K562 (cell line): ENCODE results near the gene TMEM267. TPM values are rescaled to one million over a fixed set of nuclear protein-coding genes. Genes with fewer than 3 reads are reported as not detected.

Experiments
- ATAC-seq: fragments of 200-7000 bp; cut with Tn5 transposase; 3 replicates; pipeline ENCODE4 v1.9.1; 2020; ENCODE audit warnings: moderate library complexity
- BruUV-seq: library from RNA; stranded (reverse); fragments of 400-500 nt; replicated peaks from 2 replicates; lab custom pipeline; 2021; lab: Mats Ljungman, UMichigan
- CTCF ChIA-PET: fragments of 300-600 bp; formaldehyde crosslinking; extraction: SDS; loops from one replicate; lab custom pipeline; 2021; ENCODE audit warnings: low intra/inter-chr PET ratio; lab: Yijun Ruan, JAX
- POLR2A ChIA-PET: fragments of 300-600, 350-650 bp; sonication (Branson Sonifier 250); formaldehyde crosslinking; extraction: SDS; loops from one replicate; lab custom pipeline; 2021; ENCODE audit warnings: antibody characterized with exemption, inconsistent platforms; lab: Yijun Ruan, JAX
- DNase-seq, 4 experiments: peaks; one replicate each; pipeline versions ENCODE4 v3.0.0 to v3.0.0-alpha.2; 2011 to 2018; ENCODE audit warnings: low spot score in 3 of 4, mixed read lengths in 3 of 4; ENCODE audit errors: extremely low read depth in 1 of 4
- FAIRE-seq: peaks from 2 replicates; lab custom pipeline; 2011; peaks lifted over from hg19 to GRCh38; lab: Jason Lieb, UNC
- H2AFZ ChIP-seq: 2 replicates; pipeline ENCODE4 v1.6.0; 2011; ENCODE audit warnings: low read depth, low read length, control low read depth, inconsistent platforms
- H3K27ac ChIP-seq: fragments of 200-600 bp; 3 replicates; pipeline ENCODE4 v1.8.0; 2011; ENCODE audit warnings: low read depth, mild to moderate bottlenecking, control low read depth, inconsistent platforms, low read length, moderate library complexity, mixed read lengths; ENCODE audit errors: extremely low read depth
- H3K27me3 ChIP-seq, 2 experiments: fragments of 300-600 bp in 1 of 2; 2 replicates in 1 of 2; 3 replicates in 1 of 2; pipeline versions ENCODE4 v1.6.0 to v1.8.0; 2011; ENCODE audit warnings: inconsistent platforms in 2 of 2, low read length in 2 of 2, mild to moderate bottlenecking in 1 of 2, mixed read lengths in 1 of 2, moderate library complexity in 1 of 2; ENCODE audit not compliant: control insufficient read depth in 2 of 2, insufficient read depth in 2 of 2
- H3K36me3 ChIP-seq: fragments of 300-600 bp; 3 replicates; pipeline ENCODE4 v1.8.0; 2011; ENCODE audit warnings: mild to moderate bottlenecking, low read length, inconsistent platforms; ENCODE audit not compliant: control insufficient read depth, insufficient read depth
- H3K4me1 ChIP-seq, 2 experiments: fragments of 200-600 bp in 1 of 2; replicated peaks in 1 of 2; 2 replicates in 1 of 2; 3 replicates in 1 of 2; pipeline versions ENCODE4 v1.5.1 to v1.8.0; 2011; ENCODE audit warnings: inconsistent platforms in 2 of 2, low read length in 2 of 2, mild to moderate bottlenecking in 1 of 2, mixed read lengths in 1 of 2, moderate library complexity in 1 of 2; ENCODE audit not compliant: control insufficient read depth in 2 of 2, insufficient read depth in 2 of 2
- H3K4me2 ChIP-seq: 2 replicates; pipeline ENCODE4 v1.6.1; 2011; ENCODE audit warnings: low read length, control low read depth, inconsistent platforms, mixed read lengths; ENCODE audit not compliant: insufficient read depth
- H3K4me3 ChIP-seq: fragments of 200-600 bp; sonication (generic), shearing (Covaris generic); 2 replicates; pipeline ENCODE4 v1.5.1; 2016; ENCODE audit warnings: control low read depth, inconsistent platforms
- H3K79me2 ChIP-seq: fragments of 200-600 bp; 3 replicates; pipeline ENCODE4 v1.8.0; 2011; ENCODE audit warnings: low read length, inconsistent platforms; ENCODE audit not compliant: control insufficient read depth, insufficient read depth
- H3K9ac ChIP-seq, 2 experiments: 2 replicates each; pipeline versions ENCODE4 v1.6.0 to v1.6.1; 2011; ENCODE audit warnings: low read depth in 2 of 2, low read length in 2 of 2, control low read depth in 1 of 2, inconsistent platforms in 1 of 2, mild to moderate bottlenecking in 1 of 2, mixed read lengths in 1 of 2; ENCODE audit not compliant: insufficient read depth in 1 of 2
- H3K9me1 ChIP-seq: one replicate; pipeline ENCODE4 v1.6.0; 2011; ENCODE audit warnings: inconsistent platforms, mild to moderate bottlenecking, low read length, moderate library complexity; ENCODE audit not compliant: control insufficient read depth, insufficient read depth
- H3K9me3 ChIP-seq: replicated peaks from 2 replicates; pipeline ENCODE4 v1.5.1; 2011; ENCODE audit warnings: low read depth, low read length, inconsistent platforms; ENCODE audit not compliant: control insufficient read depth, insufficient read depth
- H4K20me1 ChIP-seq: replicated peaks from 2 replicates; pipeline ENCODE4 v1.6.1; 2011; ENCODE audit warnings: low read length, inconsistent platforms, mixed read lengths; ENCODE audit not compliant: control insufficient read depth, insufficient read depth
- CBX2 ChIP-seq: fragments of 200-600 bp; sonication (generic); IDR thresholded peaks from one replicate; pipeline ENCODE4 v1.6.1; 2012; ENCODE audit warnings: mild to moderate bottlenecking, low read length, inconsistent platforms; ENCODE audit not compliant: insufficient read depth, poor library complexity, severe bottlenecking
- CHD4 ChIP-seq: fragments of 200-600 bp; sonication (generic); IDR thresholded peaks from 3 replicates; pipeline ENCODE4 v1.6.1; 2012; ENCODE audit warnings: low read depth, mild to moderate bottlenecking, mixed read lengths, low read length, inconsistent platforms; ENCODE audit not compliant: insufficient read depth, insufficient replicate concordance, poor library complexity, severe bottlenecking
- CREM ChIP-seq: IDR thresholded peaks from 2 replicates; pipeline ENCODE4 v1.6.1; 2014; ENCODE audit warnings: antibody characterized with exemption, low read depth
- FIP1L1 ChIP-seq: fragments of 200-400 bp; formaldehyde crosslinking; IDR thresholded peaks from 2 replicates; pipeline ENCODE4 v1.6.1; 2018; ENCODE audit warnings: mild to moderate bottlenecking, low read depth, low read length; ENCODE audit not compliant: poor library complexity, severe bottlenecking
- HDAC2 ChIP-seq: fragments of 450-650 bp; IDR thresholded peaks from 2 replicates; pipeline ENCODE4 v1.6.1; 2016; ENCODE audit warnings: mild to moderate bottlenecking
- HNRNPH1 ChIP-seq: fragments of 200-400 bp; formaldehyde crosslinking; optimal IDR thresholded peaks from 2 replicates; pipeline ENCODE3; 2017; ENCODE audit warnings: low read depth, mild to moderate bottlenecking, low read length, moderate library complexity
- MCM5 ChIP-seq: fragments of 450-650 bp; IDR thresholded peaks from 2 replicates; pipeline ENCODE4 v1.6.1; 2016; ENCODE audit warnings: low read depth
- MYC ChIP-seq, 2 experiments: fragments of 250-450 bp in 1 of 2; sonication (Bioruptor Pico) in 1 of 2; IDR thresholded peaks; 2 replicates each; pipeline versions ENCODE4 v1.5.1 to v1.6.1; 2012 to 2021; ENCODE audit warnings: low read depth in 2 of 2, borderline replicate concordance in 1 of 2, improper control_type of control experiment in 1 of 2, low read length in 1 of 2, mild to moderate bottlenecking in 1 of 2, moderate library complexity in 1 of 2
- PHB ChIP-seq: fragments of 250-450 bp; sonication (Bioruptor Pico); IDR thresholded peaks from 2 replicates; pipeline ENCODE4 v1.5.0; 2021
- SETDB1 ChIP-seq: IDR thresholded peaks from one replicate; pipeline ENCODE4 v1.6.1; 2012; ENCODE audit warnings: low read length, control low read depth, inconsistent platforms
- SRSF1 ChIP-seq: fragments of 200-400 bp; formaldehyde crosslinking; IDR thresholded peaks from 2 replicates; pipeline ENCODE4 v1.6.1; 2017; ENCODE audit warnings: mild to moderate bottlenecking, low read depth, low read length, moderate library complexity
- ZHX1 ChIP-seq: fragments of 150-350 bp; conservative IDR thresholded peaks from 2 replicates; pipeline ENCODE4 v1.6.1; 2014; ENCODE audit warnings: low read length
- ZNF174 ChIP-seq: fragments of 250-450 bp; sonication (Bioruptor Pico); IDR thresholded peaks from 2 replicates; pipeline ENCODE4 v1.4.0; 2020; ENCODE audit warnings: mild to moderate bottlenecking
- ZNF197 ChIP-seq: fragments of 200-800 bp; sonication (Bioruptor generic); IDR thresholded peaks from 2 replicates; pipeline ENCODE4 v1.6.1; 2016; ENCODE audit warnings: low read depth, missing genetic modification characterization, missing compliant biosample characterization
- ZNF277 ChIP-seq: fragments of 250-450 bp; sonication (Bioruptor Pico); IDR thresholded peaks from 2 replicates; pipeline ENCODE4 v1.8.0; 2022; ENCODE audit warnings: inconsistent platforms, mild to moderate bottlenecking, moderate library complexity, borderline replicate concordance
- WGBS: fragments of 100-300 bp; shearing (Covaris generic); methylation state at CpG from one replicate; pipeline ENCODE4 v1.1.6; 2016; ENCODE audit warnings: low coverage, mixed read lengths; ENCODE audit not compliant: insufficient coverage; ENCODE audit errors: missing lambda C conversion rate; 5-methylcytosine and 5-hydroxymethylcytosine counted together
- in situ Hi-C: fragments of 300-500 bp; cut with MboI; formaldehyde crosslinking; loops from 4 replicates; pipeline ENCODE4 v1.15.0; 2018; ENCODE audit warnings: inconsistent platforms, mixed read lengths
- intact Hi-C: fragments of 100-400 bp; cut with micrococcal nuclease; formaldehyde crosslinking; loops from 2 replicates; pipeline ENCODE4 v1.14.2; 2022
- polyA plus RNA-seq, 8 experiments: library from polyadenylated mRNA; depleted of rRNA in 4 of 8; stranded (reverse) in 5 of 8; unstranded in 3 of 8; fragments of >200 nt; fragmentation: Nextera tagmentation in 2 of 8; fragmentation: Illumina TruSeq in 1 of 8; extraction: Ambion mirVana in 2 of 8; extraction: Trizol in 1 of 8; gene quantifications; 2 replicates each; pipeline versions ENCODE4 v1.2.1 to v1.2.3, GENCODE V29; 2011 to 2014; ENCODE audit warnings: inconsistent platforms in 1 of 8, missing spikeins in 1 of 8
- total RNA-seq, 7 experiments: library from RNA; depleted of rRNA in 6 of 7; stranded (reverse); fragments of >200 nt in 6 of 7; fragmentation: Illumina TruSeq in 2 of 7; extraction: Trizol in 2 of 7; gene quantifications; 2 replicates each; pipeline versions ENCODE4 v1.2.1 to v1.2.3, GENCODE V29; 2011 to 2021; ENCODE audit warnings: low replicate concordance in 1 of 7

The TMEM267 gene
- total and polyA plus RNA-seq, 9 of the 15 experiments (the other 6 are each of a cell fraction or from before 2014, with no cell fraction given) = 8.1 to 61.1 (median 17.8) TPM

- POLR2A ChIA-PET = interaction anchor here (1.9 to 5.9 kb wide), 2 partner anchors 12 to 17 kb away, joined by 4 to 43 read pairs; partner anchors contain the start of gene TMEM267
- ATAC-seq (peak; percentile 63), DNase-seq (no peak), FAIRE-seq (no peak)
- CTCF ChIA-PET = no interaction called here
- Histone ChIP-seq H3K27ac (no peak overlapping the region), H3K4me2 (no peak overlapping the region), H3K9ac (no peak overlapping the region), H2AFZ (no peak overlapping the region), H3K9me1 (no peaks in the 10 kb centered on the region), H3K4me1 (no peaks in the 10 kb centered on the region), H3K27me3 (no peaks in the 10 kb centered on the region), H3K9me3 (no peaks in the 10 kb centered on the region), H3K4me3 (no peak overlapping the region), H3K79me2 (no peaks in the 10 kb centered on the region), H3K36me3 (peaks cover 22% of the 10 kb centered on the region), H4K20me1 (no peaks in the 10 kb centered on the region)
- in situ Hi-C loops = no loop called here
- WGBS = 67% methylated on average over 5 of the region's 5 CpGs
- intact Hi-C loops = no loop called here
- BruUV-seq = no TSS peak
- TF ChIP-seq HDAC2 (no peak), CBX2 (no peak), CHD4 (no peak), MYC (IDR thresholded peaks at IDR 0.05; ENCODE audit: low read depth, low read length) (no peak), MYC (CRISPR knock-in tag; IDR thresholded peaks at IDR 0.05; ENCODE audit: borderline replicate concordance, low read depth) (no peak), SETDB1 (no peak), CREM (no peak), ZNF197 (no peak), SRSF1 (no peak), ZNF277 (CRISPR knock-in tag) (no peak), MCM5 (no peak), ZNF174 (CRISPR knock-in tag) (no peak), FIP1L1 (no peak), PHB (no peak), HNRNPH1 (no peak), ZHX1 (no peak)
Measured at GRCh38 chr5:43497311-43498104, 13.8 kb upstream of the TMEM267 start.
